ENCODE measurements around the gene HS2ST1. TPM values are rescaled to one million over a fixed set of nuclear protein-coding genes. Genes with fewer than 3 reads are reported as not detected.
"Not testable (repeated sequence)": the region's sequence is repeated elsewhere in the genome, so short reads cannot be mapped to it uniquely, and the experiment has no call there.

The HS2ST1 gene
- total RNA-seq, 1 donor from 2014 or later = 19.0 TPM

GRCh38 chr1:86953167-86953566 is 38.7 kb downstream of the HS2ST1 start:
- Histone ChIP-seq H3K4me3 (ENCODE audit: low read depth, low read length) (no peak overlapping the region), H3K27me3 (ENCODE audit: control insufficient read depth, insufficient read depth, low read length) (no peaks in the 10 kb centered on the region), H3K36me3 (ENCODE audit: control insufficient read depth, insufficient read depth, low read length) (no peaks in the 10 kb centered on the region)
- FAIRE-seq (no peak), DNase-seq (ENCODE audit: low read depth) (no peak)
- TF ChIP-seq CTCF (IDR thresholded peaks at IDR 0.05; ENCODE audit: insufficient read depth, low read length, severe bottlenecking) = no peak

DNA sequence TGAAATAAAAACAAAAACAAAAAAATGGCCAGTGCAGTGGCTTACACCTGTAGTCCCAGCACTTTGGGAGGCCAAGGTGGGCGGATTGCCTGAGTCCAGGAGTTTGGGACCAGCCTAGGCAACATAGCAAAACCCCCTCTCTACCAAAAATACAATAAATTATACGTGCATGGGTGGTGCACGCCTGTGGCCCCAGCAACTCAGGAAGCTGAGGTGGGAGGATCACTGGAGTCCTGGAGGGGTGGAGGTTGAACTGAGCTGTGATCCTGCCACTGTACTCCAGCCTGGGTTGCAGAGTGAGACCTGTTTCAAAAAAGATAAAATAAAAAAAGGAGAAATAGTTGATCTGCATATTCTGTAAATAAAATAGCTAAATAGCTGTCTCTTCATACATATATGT is 41.2 kb downstream of the HS2ST1 start:
- no peak for TF ChIP-seq CTCF (IDR thresholded peaks at IDR 0.05; ENCODE audit: insufficient read depth, low read length, severe bottlenecking)
- Histone ChIP-seq H3K36me3 (ENCODE audit: control insufficient read depth, insufficient read depth, low read length) (no peaks in the 10 kb centered on the region), H3K4me3 (ENCODE audit: low read depth, low read length) (no peak overlapping the region), H3K27me3 (ENCODE audit: control insufficient read depth, insufficient read depth, low read length) (no peaks in the 10 kb centered on the region)
- DNase-seq (ENCODE audit: low read depth) (no peak), FAIRE-seq (no peak)

GRCh38 chr1:86956221-86956620 is 41.8 kb downstream of the HS2ST1 start:
- TF ChIP-seq CTCF (IDR thresholded peaks at IDR 0.05; ENCODE audit: insufficient read depth, low read length, severe bottlenecking) = no peak
- Histone ChIP-seq H3K27me3 (ENCODE audit: control insufficient read depth, insufficient read depth, low read length) (no peaks in the 10 kb centered on the region), H3K36me3 (ENCODE audit: control insufficient read depth, insufficient read depth, low read length) (no peaks in the 10 kb centered on the region), H3K4me3 (ENCODE audit: low read depth, low read length) (no peak overlapping the region)
- FAIRE-seq (no peak), DNase-seq (ENCODE audit: low read depth) (no peak)

DNA sequence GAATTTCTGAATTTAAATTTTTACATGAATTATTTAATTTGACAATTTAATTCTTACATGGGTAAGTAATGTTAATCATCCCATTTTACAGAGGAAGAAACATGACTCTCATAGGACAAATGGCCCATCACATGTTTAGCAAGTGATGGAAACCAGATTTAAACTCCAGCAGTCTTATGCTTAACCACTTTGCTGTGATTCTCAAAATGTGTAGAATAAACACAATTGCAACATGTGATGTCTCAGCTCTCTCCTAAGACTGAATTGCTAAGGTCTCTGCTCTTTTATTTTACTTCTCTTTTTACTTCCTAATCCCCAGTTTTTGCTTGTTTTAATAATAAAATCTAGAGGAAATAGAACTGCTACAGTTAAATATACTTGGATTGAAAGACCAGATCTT is 42.8 kb downstream of the HS2ST1 start:
- TF ChIP-seq CTCF (IDR thresholded peaks at IDR 0.05; ENCODE audit: insufficient read depth, low read length, severe bottlenecking) = no peak
- FAIRE-seq (no peak), DNase-seq (ENCODE audit: low read depth) (no peak)
- Histone ChIP-seq H3K36me3 (ENCODE audit: control insufficient read depth, insufficient read depth, low read length) (no peaks in the 10 kb centered on the region), H3K27me3 (ENCODE audit: control insufficient read depth, insufficient read depth, low read length) (no peaks in the 10 kb centered on the region), H3K4me3 (ENCODE audit: low read depth, low read length) (no peak overlapping the region)

DNA sequence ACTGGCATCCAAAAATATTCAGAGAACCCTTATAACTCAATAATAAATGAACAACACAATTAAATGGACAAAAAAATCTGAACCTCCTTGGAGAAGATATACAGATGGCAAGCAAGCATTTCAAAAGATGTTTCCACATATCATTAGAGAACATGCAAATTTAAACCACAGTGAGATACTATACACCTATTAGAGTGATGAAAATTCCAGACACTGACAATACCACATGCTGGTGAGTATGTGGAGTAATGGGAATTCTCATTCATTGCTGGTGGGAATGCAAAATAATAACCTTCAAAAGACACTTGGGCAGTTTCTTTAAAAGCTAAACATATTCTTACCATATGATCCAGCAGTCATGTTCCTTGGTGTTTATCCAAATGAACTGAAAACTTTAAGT is 46.1 kb downstream of the HS2ST1 start:
- Histone ChIP-seq H3K27me3 (ENCODE audit: control insufficient read depth, insufficient read depth, low read length) (no peaks in the 10 kb centered on the region), H3K36me3 (ENCODE audit: control insufficient read depth, insufficient read depth, low read length) (no peaks in the 10 kb centered on the region), H3K4me3 (ENCODE audit: low read depth, low read length) (no peak overlapping the region)
- no peak for FAIRE-seq
- DNase-seq (ENCODE audit: low read depth) = no peak
- no peak for TF ChIP-seq CTCF (IDR thresholded peaks at IDR 0.05; ENCODE audit: insufficient read depth, low read length, severe bottlenecking)

DNA sequence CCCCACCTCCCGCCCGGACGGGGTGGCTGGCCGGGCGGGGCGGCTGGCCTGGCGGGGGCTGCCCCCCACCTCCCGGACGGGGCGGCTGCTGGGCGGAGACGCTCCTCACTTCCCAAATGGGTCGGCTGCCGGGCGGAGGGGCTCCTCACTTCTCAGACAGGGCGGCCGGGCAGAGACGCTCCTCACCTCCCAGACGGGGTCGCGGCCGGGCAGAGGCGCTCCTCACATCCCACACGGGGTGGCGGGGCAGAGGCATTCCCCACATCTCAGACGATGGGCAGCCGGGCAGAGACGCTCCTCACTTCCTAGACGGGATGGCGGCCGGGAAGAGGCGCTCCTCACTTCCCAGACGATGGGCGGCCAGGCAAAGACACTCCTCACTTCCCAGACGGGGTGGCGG is 49.4 kb downstream of the HS2ST1 start:
- FAIRE-seq; DNase-seq (ENCODE audit: low read depth); H3K36me3 ChIP-seq (ENCODE audit: control insufficient read depth, insufficient read depth, low read length); H3K4me3 ChIP-seq (ENCODE audit: low read depth, low read length); H3K27me3 ChIP-seq (ENCODE audit: control insufficient read depth, insufficient read depth, low read length): not testable (repeated sequence)
